HG02970 (cell line): ENCODE data around the gene SELENOO.
"Not testable (repeated sequence)": the region's sequence is repeated elsewhere in the genome, so short reads cannot be mapped to it uniquely, and the experiment has no call there.

Experiments
- ATAC-seq: cut with Tn5 transposase; IDR thresholded peaks from one replicate; pipeline ENCODE4 v1.9.1; 2021; ENCODE audit warnings: mild to moderate bottlenecking, moderate library complexity, moderate number of reproducible peaks; ENCODE audit not compliant: unreplicated experiment, low FRiP score

SELENOO gene

GRCh38 chr22:50200461-50201190 lies at the start of gene SELENOO:
SELENOO (plus strand) TSS chr22:50201011; CDS start chr22:50201037, 26 bp downstream.
- peak; percentile 67 for ATAC-seq

GRCh38 chr22:50151571-50152537 lies 49.0 kb upstream of the SELENOO start:
- ATAC-seq: no peak

- ATAC-seq: no peak
Observed at GRCh38 chr22:50153056-50153755, 47.6 kb upstream of the SELENOO start.

GRCh38 chr22:50153756-50154140 lies 47.1 kb upstream of the SELENOO start:
- no peak for ATAC-seq

GRCh38 chr22:50157709-50158375 lies 43.0 kb upstream of the SELENOO start:
- no peak for ATAC-seq

- ATAC-seq: no peak
Observed at GRCh38 chr22:50160947-50161346, 39.9 kb upstream of the SELENOO start.

- no peak for ATAC-seq
Observed at GRCh38 chr22:50161508-50162390, 39.1 kb upstream of the SELENOO start.

- ATAC-seq: no peak
Observed at GRCh38 chr22:50162391-50162956, 38.3 kb upstream of the SELENOO start.

- ATAC-seq: no peak
Observed at GRCh38 chr22:50165436-50166123, 35.2 kb upstream of the SELENOO start.

- ATAC-seq: no peak
Observed at GRCh38 chr22:50167689-50168489, 32.9 kb upstream of the SELENOO start.

- not testable (repeated sequence) for ATAC-seq
Observed at GRCh38 chr22:50168490-50169180, 32.2 kb upstream of the SELENOO start.

GRCh38 chr22:50169181-50169759 lies 31.5 kb upstream of the SELENOO start:
- no peak for ATAC-seq

GRCh38 chr22:50169774-50170341 lies 31.0 kb upstream of the SELENOO start:
- no peak for ATAC-seq

GRCh38 chr22:50170453-50171318 lies 30.1 kb upstream of the SELENOO start, which contains the start of gene PANX2:
PANX2 (plus strand) TSS chr22:50170731; CDS start chr22:50170731, 0 bp downstream.
- ATAC-seq: no peak

GRCh38 chr22:50171319-50171964 lies 29.4 kb upstream of the SELENOO start:
- no peak for ATAC-seq
